ENCODE results near the gene MYO1D.

The MYO1D gene

GRCh38 chr17:32807577-32807976, 69.3 kb downstream of the MYO1D start:
- DNase-seq (ENCODE audit: low read depth): no peak
- H3K4me3 ChIP-seq (ENCODE audit: low read depth, low read length): no peak overlapping the region
- TF ChIP-seq, protein P1, sequence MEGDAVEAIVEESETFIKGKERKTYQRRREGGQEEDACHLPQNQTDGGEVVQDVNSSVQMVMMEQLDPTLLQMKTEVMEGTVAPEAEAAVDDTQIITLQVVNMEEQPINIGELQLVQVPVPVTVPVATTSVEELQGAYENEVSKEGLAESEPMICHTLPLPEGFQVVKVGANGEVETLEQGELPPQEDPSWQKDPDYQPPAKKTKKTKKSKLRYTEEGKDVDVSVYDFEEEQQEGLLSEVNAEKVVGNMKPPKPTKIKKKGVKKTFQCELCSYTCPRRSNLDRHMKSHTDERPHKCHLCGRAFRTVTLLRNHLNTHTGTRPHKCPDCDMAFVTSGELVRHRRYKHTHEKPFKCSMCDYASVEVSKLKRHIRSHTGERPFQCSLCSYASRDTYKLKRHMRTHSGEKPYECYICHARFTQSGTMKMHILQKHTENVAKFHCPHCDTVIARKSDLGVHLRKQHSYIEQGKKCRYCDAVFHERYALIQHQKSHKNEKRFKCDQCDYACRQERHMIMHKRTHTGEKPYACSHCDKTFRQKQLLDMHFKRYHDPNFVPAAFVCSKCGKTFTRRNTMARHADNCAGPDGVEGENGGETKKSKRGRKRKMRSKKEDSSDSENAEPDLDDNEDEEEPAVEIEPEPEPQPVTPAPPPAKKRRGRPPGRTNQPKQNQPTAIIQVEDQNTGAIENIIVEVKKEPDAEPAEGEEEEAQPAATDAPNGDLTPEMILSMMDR (IDR thresholded peaks at IDR 0.05; ENCODE audit: control insufficient read depth, extremely low read depth, insufficient read depth): no peak

GRCh38 chr17:32806646-32807045, 70.3 kb downstream of the MYO1D start:
- no peak overlapping the region for H3K4me3 ChIP-seq (ENCODE audit: low read depth, low read length)
- TF ChIP-seq, protein P1 (IDR thresholded peaks at IDR 0.05; ENCODE audit: control insufficient read depth, extremely low read depth, insufficient read depth): no peak
- no peak for DNase-seq (ENCODE audit: low read depth)

GRCh38 chr17:32805029-32805976, 71.6 kb downstream of the MYO1D start:
- TF ChIP-seq, protein P1 (IDR thresholded peaks at IDR 0.05; ENCODE audit: control insufficient read depth, extremely low read depth, insufficient read depth): no peak
- H3K4me3 ChIP-seq (ENCODE audit: low read depth, low read length): no peak overlapping the region
- no peak for DNase-seq (ENCODE audit: low read depth)

GRCh38 chr17:32803544-32803943, 73.4 kb downstream of the MYO1D start:
- DNase-seq (ENCODE audit: low read depth): no peak
- H3K4me3 ChIP-seq (ENCODE audit: low read depth, low read length): no peak overlapping the region
- TF ChIP-seq, protein P1 (IDR thresholded peaks at IDR 0.05; ENCODE audit: control insufficient read depth, extremely low read depth, insufficient read depth): no peak

GRCh38 chr17:32802306-32802705, 74.6 kb downstream of the MYO1D start:
- H3K4me3 ChIP-seq (ENCODE audit: low read depth, low read length): no peak overlapping the region
- DNase-seq (ENCODE audit: low read depth): no peak
- TF ChIP-seq, protein P1 (IDR thresholded peaks at IDR 0.05; ENCODE audit: control insufficient read depth, extremely low read depth, insufficient read depth): no peak

DNA sequence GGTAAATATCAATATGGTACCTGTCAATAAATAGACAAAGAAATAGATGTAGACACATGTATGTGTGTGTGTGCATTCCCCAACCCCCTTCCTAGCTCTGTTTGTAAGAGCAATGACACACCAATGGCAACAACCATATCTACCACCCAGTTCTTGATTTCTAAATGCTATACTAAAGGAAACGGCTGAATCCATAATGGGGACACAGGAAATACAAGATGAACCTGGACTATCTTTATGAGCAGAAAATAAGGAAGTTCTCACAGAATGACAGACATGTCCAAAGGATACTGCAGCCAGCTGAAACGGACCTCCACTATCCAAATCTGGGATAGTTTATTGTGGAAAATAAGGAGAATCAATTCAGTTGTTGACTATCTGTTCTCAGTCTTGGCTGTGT, 75.3 kb downstream of the MYO1D start:
- no peak overlapping the region for H3K4me3 ChIP-seq (ENCODE audit: low read depth, low read length)
- TF ChIP-seq, protein P1 (IDR thresholded peaks at IDR 0.05; ENCODE audit: control insufficient read depth, extremely low read depth, insufficient read depth): no peak
- no peak for DNase-seq (ENCODE audit: low read depth)
